Measurements from ENCODE around the gene ERICH6. TPM values are rescaled to one million over a fixed set of nuclear protein-coding genes. Genes with fewer than 3 reads are reported as not detected.

Gene ERICH6
- total and polyA plus RNA-seq, 3 donors from 2014 or later: 9.7 to 52.5 (median 24.0) TPM

- WGBS, 2 donors: 83 to 88% methylated on average over 16 to 34 of the region's 34 CpGs
- TF ChIP-seq POLR2A (IDR thresholded peaks at IDR 0.05) (no peak), CTCF (IDR thresholded peaks at IDR 0.05) (no peak)
- H3K4me1 ChIP-seq: peaks cover 3% of the 10 kb centered on the region
These were observed 92.1 kb downstream of the ERICH6 start for GRCh38 chr3:150611666-150612065.

DNA sequence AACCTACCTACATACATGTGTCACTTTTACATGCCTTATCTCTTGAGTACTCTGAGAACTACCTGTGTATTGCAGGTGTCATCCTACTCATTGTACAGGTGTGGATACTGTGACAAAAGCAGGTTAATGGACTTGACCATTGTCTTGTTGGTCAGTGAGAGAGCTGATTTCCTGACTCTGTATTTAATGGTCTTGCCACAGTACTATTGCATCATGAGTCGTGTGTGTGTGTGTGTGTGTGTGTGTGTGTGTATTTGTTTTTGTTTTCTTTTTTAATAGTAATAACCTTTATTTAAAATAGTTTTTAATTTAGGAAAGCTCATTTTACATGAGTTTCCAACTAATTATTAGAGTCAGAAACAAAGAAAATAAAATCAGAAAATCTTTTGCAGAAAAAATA lies 92.9 kb downstream of the ERICH6 start:
- WGBS, 2 donors: 41 to 79% methylated on average over 1 of the region's 1 CpG
- intact Hi-C loops (cut with DNase I; ENCODE audit: low total_unique reads): no loop called here
- Histone ChIP-seq H3K4me1 (peaks cover 3% of the 10 kb centered on the region), H3K27ac (no peak overlapping the region), H3K9me3 (no peaks in the 10 kb centered on the region), H3K27me3 (no peaks in the 10 kb centered on the region), H3K36me3 (ENCODE audit: low read depth, missing control alignments) (no peaks in the 10 kb centered on the region), H3K4me3 (no peak overlapping the region)
- TF ChIP-seq POLR2A (IDR thresholded peaks at IDR 0.05) (no peak), CTCF (IDR thresholded peaks at IDR 0.05) (no peak)
- no peak for DNase-seq

More at GRCh38 chr3:150611666-150612065, 92.1 kb downstream of the ERICH6 start:
- no peaks in the 10 kb centered on the region for H3K27me3 ChIP-seq
- H3K9me3 ChIP-seq: no peaks in the 10 kb centered on the region
- no peak overlapping the region for H3K27ac ChIP-seq
- no peak for DNase-seq
- no peaks in the 10 kb centered on the region for H3K36me3 ChIP-seq (ENCODE audit: low read depth, missing control alignments)
- intact Hi-C loops (cut with DNase I; ENCODE audit: low total_unique reads): no loop called here
- H3K4me3 ChIP-seq: peak overlapping the region in 1 of 2 donors; percentile 42

DNA sequence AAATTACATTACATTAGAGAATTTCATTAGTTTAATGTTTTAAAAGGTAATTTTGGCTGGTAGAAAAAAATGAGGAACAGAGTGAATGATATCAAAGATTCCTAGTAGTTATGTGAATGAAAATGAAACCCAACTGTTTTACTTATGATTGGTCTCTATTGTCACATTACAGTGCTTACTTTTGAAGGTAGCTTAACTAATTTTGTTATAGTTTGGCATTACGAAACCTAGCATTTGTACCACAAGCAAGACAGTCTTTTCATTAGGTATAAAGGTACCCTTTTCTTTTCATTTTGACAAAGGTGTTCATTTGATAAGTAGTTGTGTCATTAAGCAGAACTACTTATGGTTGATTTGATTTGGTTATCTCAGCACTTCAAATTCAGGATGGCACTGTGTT lies 93.7 kb downstream of the ERICH6 start:
- TF ChIP-seq CTCF (IDR thresholded peaks at IDR 0.05) (no peak), POLR2A (IDR thresholded peaks at IDR 0.05) (no peak)

More for the DNA sequence above, 93.7 kb downstream of the ERICH6 start:
- no peaks in the 10 kb centered on the region for H3K9me3 ChIP-seq
- no peaks in the 10 kb centered on the region for H3K27me3 ChIP-seq
- WGBS, 2 donors: 0% methylated on average over 1 of the region's 1 CpG
- intact Hi-C loops (cut with DNase I; ENCODE audit: low total_unique reads): no loop called here
- no peak for DNase-seq
- H3K36me3 ChIP-seq (ENCODE audit: low read depth, missing control alignments): no peaks in the 10 kb centered on the region
- no peak overlapping the region for H3K4me3 ChIP-seq
- no peak overlapping the region for H3K27ac ChIP-seq
- peaks cover 3% of the 10 kb centered on the region for H3K4me1 ChIP-seq

Other genes starting within 250 kb of the ERICH6 start
- 100 to 1,000 TPM; 206 to 219 TPM for gene SERP1, start 157.4 kb downstream of the ERICH6 start, total RNA-seq
- gene SERP1, start 157.4 kb downstream of the ERICH6 start, polyA plus RNA-seq (ENCODE audit: insufficient read depth, low read depth, low replicate concordance): 71.6 TPM
- gene EIF2A, start 157.1 kb downstream of the ERICH6 start, total RNA-seq: 10 to 100 TPM; 70.8 to 83.2 TPM
- gene EIF2A, start 157.1 kb downstream of the ERICH6 start, polyA plus RNA-seq (ENCODE audit: insufficient read depth, low read depth, low replicate concordance): 32.1 TPM
- 100 to 1,000 TPM; 135 to 190 TPM for gene SELENOT, start 100.6 kb downstream of the ERICH6 start, total RNA-seq
- 118 TPM for gene SELENOT, start 100.6 kb downstream of the ERICH6 start, polyA plus RNA-seq (ENCODE audit: insufficient read depth, low read depth, low replicate concordance)
- 10 to 100 TPM; 37.5 to 46.1 TPM for gene SIAH2, start 59.2 kb upstream of the ERICH6 start, total RNA-seq
- 17.5 TPM for gene SIAH2, start 59.2 kb upstream of the ERICH6 start, polyA plus RNA-seq (ENCODE audit: insufficient read depth, low read depth, low replicate concordance)
- not detected for gene MINDY4B, start 201.5 kb upstream of the ERICH6 start, total RNA-seq
- not detected for gene MINDY4B, start 201.5 kb upstream of the ERICH6 start, polyA plus RNA-seq (ENCODE audit: insufficient read depth, low read depth, low replicate concordance)

Data from testis (tissue), 3 donors.